Ureter (tissue), 1 donor: ENCODE data around the gene TMEM191B. TPM values are rescaled to one million over a fixed set of nuclear protein-coding genes. Genes with fewer than 3 reads are reported as not detected.
"Not testable (repeated sequence)": the region's sequence is repeated elsewhere in the genome, so short reads cannot be mapped to it uniquely, and the experiment has no call there.

Experiments
- DNase-seq: peaks from one replicate; pipeline ENCODE4 v3.0.0-alpha.2; 2020; ENCODE audit warnings: low spot score
- total RNA-seq: library from RNA; stranded (reverse); gene quantifications from one replicate; pipeline ENCODE4 v1.2.4, GENCODE V29; 2023
- donor health status: DM: yes; HTN: yes; CAD: no.

TMEM191B gene
- total RNA-seq = 1.5 TPM

DNA sequence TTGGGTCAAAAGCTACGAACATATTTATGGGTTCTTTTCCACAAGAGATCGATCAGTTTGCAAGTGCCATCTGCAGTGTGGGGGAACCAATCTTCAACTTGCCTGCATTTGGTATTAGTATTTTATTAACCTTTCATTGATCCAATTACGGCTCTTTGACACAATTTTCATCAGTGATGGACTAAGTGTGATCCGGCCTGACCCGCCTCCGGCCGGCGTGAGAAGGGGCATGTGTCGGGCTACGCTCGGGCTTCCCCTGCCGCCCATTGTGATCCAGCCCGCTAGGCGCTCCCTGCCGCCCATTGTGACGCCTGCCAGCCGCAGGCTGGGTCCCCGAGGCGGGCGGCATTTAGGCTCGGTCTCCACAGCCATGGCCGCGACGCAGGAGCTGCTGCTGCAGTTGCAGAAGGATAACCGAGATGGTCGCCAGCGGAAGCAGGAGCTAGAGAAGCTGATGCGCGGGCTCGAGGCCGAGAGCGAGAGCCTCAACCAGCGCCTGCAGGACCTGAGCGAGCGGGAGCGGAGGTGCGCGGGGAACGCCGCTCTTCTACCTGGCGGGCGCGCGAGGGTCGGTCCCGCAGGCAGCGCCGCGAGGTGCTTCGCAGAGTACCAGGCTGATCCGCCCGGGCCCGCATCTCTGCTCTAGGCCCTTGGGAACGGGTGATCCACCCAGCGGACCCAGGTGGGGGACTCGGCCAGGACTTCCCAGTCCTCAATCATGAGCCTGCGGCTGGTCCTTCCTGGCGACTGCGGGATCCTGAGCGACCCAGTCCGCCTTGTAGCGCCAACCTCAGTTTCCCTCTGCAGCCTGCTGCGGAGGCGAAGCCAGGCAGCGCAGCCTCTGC is at the start of gene TMEM191B:
Gene TMEM191B, plus strand, starts transcription at position 51 of the 845 bp plus-strand sequence. Its CDS starts 179 bp downstream, at position 230.
- not testable (repeated sequence) for DNase-seq

DNA sequence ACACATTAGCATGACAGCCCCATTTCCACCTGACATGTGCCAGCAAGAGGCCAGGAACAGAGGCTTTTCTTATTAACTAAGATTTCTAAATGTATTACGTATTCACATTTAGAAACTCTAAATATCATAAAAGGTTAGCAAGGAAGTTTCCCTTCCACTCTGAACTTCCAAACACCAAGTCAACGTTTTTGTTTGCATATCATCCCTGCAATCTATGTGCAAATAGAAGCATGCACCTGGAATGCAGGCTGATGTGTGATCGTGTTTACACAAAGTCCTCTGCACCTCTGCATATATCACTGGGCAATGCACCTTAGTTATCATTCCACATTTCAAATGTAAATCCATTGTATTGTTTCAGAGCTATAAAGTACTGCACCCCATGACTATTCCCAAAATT is 31.4 kb upstream of the TMEM191B start:
- not testable (repeated sequence) for DNase-seq

DNA sequence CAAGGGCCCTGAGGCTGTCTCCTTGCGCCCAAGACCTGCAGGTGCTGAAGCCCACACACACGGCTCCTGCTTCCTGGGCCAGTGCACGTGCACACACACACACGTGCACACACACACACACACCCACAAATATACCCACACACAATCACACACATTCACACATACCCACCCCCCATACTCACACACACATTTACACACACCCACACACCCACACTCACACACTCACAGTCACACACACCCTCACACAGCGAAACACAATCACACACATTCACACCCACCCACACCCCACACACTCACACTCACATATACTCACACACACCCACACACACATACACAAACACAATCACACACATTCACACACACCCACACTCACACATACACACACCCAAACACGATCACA is 16.3 kb upstream of the TMEM191B start:
- not testable (repeated sequence) for DNase-seq

DNA sequence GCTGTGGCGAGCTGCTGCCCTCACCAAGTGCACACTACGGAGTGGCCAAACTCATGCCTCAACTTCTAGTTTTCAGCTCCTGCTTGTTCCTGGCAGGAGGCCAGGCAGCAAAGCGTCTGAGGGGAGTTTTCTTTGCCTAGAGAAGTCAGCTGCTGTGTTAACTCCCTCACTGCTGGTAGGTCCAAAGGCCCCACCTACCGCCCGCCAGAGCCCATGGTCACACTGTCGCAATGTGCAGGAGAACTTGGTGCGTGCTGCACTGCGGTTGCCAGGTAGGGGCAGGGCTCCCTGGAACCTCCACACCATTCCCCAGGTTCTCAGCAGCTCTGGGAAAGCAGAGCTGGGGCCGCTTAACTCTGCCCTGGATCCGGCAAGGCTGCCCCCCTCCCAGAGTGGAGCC is 15.2 kb upstream of the TMEM191B start:
- not testable (repeated sequence) for DNase-seq

DNA sequence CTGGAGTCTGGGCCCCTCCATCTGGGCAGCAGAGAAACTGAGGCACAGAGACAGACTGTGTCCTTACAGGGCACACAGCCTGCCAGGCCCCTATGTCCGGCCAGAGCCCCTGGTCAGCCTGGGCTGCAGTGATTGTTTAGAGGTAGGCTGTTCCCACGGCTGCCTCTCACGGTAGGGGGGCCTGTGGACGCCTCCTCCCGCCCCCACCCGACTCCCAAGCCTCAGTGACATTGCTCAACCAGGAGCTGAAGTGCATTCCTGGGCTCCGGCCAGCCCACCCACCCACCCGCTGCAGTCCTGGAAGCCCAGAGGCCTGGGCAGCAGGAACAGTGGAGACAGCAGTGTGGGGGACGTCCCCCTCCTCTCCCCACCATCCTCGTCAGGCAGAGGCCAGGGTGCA is 14.1 kb upstream of the TMEM191B start:
- not testable (repeated sequence) for DNase-seq

- not testable (repeated sequence) for DNase-seq
Observed at GRCh38 chr22:18518061-18518460, 9.5 kb upstream of the TMEM191B start, which contains the start of gene GGTLC3. TSS of gene GGTLC3 (minus strand) at chr22:18518161. CDS start at chr22:18517897, 264 bp downstream.

- DNase-seq = not testable (repeated sequence)
Observed at GRCh38 chr22:18522762-18523161, 4.8 kb upstream of the TMEM191B start.

DNA sequence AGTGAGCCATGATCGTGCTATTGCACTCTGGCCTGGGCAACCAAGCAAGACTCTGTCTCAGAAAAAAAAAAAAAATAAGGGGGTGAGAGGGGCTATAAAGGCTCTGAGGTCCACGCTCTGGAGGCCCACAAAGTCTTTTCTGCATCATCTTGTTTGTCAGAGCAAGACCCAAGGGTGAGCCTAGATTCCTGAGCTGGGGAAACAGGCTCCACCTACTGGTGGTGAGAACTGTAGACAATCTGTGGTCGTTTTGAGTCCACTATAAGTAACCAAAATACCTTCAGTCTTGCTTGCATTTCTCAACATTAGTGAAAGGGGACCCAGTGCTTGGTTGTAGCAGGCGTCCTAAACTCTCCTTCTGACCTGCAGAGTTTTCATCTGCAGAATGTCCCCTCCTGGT is 4.3 kb upstream of the TMEM191B start:
- DNase-seq = not testable (repeated sequence)

DNA sequence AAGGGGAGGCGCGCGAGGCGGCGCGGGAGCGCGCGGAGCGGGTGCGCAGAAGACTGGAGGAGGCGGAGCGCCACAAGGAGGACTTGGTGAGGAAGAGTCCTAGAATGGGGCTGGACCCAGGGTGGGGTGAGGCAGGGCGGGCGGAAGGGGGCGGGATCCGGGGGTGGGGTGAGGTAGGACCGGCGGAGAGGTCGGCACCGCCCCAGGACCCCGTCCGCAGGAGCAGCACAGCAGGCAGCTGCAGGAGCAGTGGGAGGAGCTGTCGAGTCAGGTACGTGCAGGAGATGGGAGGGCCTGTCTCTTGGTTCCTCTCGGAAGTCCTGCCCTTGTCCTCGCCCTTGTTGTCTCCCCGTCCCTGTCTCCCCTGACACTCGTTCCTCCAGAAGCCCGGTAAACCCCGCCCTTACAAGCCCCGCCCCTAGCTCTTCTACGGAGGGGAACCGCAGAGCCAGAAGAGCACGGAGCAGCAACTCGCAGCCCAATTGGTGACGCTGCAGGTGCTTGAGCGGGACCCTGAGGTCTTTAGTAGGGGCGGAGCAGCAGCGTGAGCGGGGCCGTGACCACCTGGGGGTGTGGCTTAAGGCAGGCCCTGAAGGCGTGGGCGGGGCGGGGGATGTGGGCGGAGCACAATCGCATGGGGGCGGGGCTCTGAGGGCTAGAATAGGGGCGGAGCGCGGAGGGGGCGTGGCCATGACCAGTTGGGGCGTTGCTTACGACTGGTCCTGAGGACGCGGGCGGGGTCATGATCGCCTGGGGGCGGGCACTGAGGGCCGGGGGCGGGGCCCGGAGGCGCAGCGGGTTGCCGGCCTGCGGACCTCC is 1.2 kb downstream of the TMEM191B start:
- peak; percentile 93 for DNase-seq

DNA sequence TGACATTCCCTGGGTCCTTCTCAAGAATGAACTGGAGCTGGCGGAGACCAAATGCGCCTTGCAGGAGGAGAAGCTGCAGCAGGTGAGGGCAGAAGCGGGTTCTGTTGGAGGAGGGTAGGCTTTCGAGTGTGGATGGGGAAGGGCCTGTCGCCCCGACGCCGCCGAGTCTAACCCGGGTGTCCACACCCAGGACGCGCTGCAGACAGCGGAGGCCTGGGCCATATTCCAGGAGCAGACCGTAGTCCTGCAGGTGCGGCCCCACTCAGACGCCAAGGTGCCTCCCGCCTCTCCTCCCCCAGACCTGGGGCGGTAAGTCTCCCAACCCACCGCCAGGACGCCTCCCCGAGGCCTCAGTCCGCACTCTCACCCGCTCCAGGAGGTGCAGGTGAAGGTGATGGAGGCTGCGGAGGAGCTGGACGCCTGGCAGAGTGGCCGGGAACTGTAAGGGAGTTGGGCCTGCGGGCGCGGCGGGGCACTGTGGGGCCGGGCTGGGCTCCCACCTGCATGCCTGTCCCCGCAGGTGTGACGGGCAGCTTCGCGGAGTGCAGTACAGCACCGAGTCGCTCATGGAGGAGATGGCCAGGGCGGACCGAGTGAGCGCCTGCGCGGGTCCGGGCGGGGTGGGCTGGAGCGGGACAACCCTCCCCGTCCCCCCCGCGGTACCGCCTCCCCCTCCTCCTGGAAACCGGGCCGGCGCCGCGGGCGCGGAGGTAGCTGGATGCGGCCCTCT is 2.0 kb downstream of the TMEM191B start:
- DNase-seq = not testable (repeated sequence)

- not testable (repeated sequence) for DNase-seq
Observed at GRCh38 chr22:18533633-18534032, 6.0 kb downstream of the TMEM191B start.

GRCh38 chr22:18534315-18534714 is 6.7 kb downstream of the TMEM191B start:
- not testable (repeated sequence) for DNase-seq

GRCh38 chr22:18539994-18540393 is 12.4 kb downstream of the TMEM191B start:
- DNase-seq = not testable (repeated sequence)

GRCh38 chr22:18543400-18543799 is 15.8 kb downstream of the TMEM191B start:
- not testable (repeated sequence) for DNase-seq

GRCh38 chr22:18544615-18545014 is 17.0 kb downstream of the TMEM191B start:
- not testable (repeated sequence) for DNase-seq

GRCh38 chr22:18549458-18550179 is 22.0 kb downstream of the TMEM191B start:
- DNase-seq = not testable (repeated sequence)

DNA sequence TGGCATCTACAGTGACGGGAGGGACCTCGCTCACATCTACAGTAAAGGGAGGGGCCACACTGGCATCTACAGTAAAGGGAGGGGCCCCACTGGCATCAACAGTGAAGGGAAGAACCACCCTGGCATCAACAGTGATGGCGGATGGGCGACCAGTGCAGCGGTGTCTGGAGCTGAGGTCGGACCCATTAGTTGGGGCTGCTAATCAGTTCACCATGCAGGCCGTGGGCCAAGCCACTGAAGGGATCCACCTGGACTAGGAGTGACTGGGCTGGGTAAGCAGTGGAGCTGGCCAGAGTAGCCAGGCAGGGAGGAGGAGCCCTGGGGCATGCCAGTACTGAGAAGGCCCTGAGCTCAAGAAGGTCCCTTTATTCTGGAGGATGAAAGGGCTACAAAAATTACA is 23.4 kb downstream of the TMEM191B start:
- not testable (repeated sequence) for DNase-seq

DNA sequence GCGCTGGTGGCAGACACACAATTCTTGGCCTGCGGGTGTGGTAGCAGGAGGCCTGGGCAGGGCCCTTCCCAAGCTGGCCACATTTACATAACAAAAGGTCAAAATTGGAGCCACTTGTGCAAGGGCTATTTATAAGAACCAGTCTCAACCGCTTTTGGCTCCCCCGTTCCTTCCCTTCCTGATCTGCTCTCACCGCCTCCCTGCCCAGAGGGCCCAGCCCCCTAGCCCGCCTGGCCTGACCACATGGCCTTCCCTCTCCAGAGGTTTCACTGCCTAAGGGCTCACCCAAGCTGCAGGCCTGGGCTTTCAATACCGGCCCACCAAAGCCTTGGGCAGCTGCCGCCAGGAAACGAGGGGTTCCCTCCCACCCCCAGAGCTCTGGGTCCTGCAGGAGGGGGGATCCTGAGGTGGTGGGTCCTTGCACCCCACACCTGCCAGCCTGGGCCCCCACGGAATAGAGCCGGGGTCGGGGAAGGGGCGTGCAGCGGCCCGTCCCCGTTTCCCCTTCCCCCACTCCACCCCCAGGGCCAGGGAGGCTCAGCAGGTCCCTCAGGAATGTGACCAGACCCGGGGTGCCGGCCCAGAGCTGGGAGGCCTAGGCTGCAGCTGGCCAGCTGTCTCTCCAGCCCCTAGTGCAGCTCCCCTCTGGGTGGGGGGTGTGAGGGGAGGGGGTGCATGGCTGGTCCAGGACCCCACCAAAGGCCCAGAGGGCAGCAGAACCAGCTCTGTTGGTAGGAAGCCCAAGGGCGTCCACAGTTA is 25.4 kb downstream of the TMEM191B start:
- DNase-seq = not testable (repeated sequence)

GRCh38 chr22:18554280-18555256 is 27.0 kb downstream of the TMEM191B start:
- not testable (repeated sequence) for DNase-seq
